Thyroid gland (tissue), 4 donors: ENCODE measurements around the gene CDC42BPG. TPM values are rescaled to one million over a fixed set of nuclear protein-coding genes. Genes with fewer than 3 reads are reported as not detected.
A peak's percentile ranks its signal among the peaks of the same experiment; 100 is the strongest.

Source experiments
- DNase-seq, 2 donors: peaks; one replicate each; pipeline ENCODE4 v3.0.0-alpha.2; 2019
- H3K27ac ChIP-seq, 3 donors: fragments of 200-600 bp; sonication (generic); 1 replicate in 2 of 3; 2 replicates in 1 of 3; pipeline ENCODE4 v1.5.1; 2016 to 2019; ENCODE audit warnings: mild to moderate bottlenecking in 1 of 3, moderate library complexity in 1 of 3
- H3K27me3 ChIP-seq: fragments of 200-600 bp; sonication (generic); one replicate; pipeline ENCODE4 v1.5.1; 2019
- H3K36me3 ChIP-seq, 2 donors: fragments of 200-600 bp; sonication (generic); one replicate each; pipeline ENCODE4 v1.5.1; 2016 to 2019
- H3K4me1 ChIP-seq, 2 donors: fragments of 200-600 bp; sonication (generic); one replicate each; pipeline ENCODE4 v1.5.1; 2017 to 2019
- H3K4me3 ChIP-seq, 3 donors: fragments of 200-600 bp; sonication (generic); replicated peaks in 1 of 3; 1 replicate in 2 of 3; 2 replicates in 1 of 3; pipeline ENCODE4 v1.5.1; 2016; ENCODE audit warnings: mild to moderate bottlenecking in 1 of 3
- H3K9me3 ChIP-seq: fragments of 200-600 bp; sonication (generic); one replicate; pipeline ENCODE4 v1.5.1; 2017
- CTCF ChIP-seq, 6 experiments: fragments of 200-600 bp in 3 of 6; fragments of 450-650 bp in 3 of 6; sonication (generic) in 3 of 6; IDR thresholded peaks; one replicate each; pipeline ENCODE4 v1.5.1; 2016 to 2019; ENCODE audit warnings: antibody characterized with exemption in 6 of 6, mild to moderate bottlenecking in 2 of 6, inconsistent platforms in 1 of 6, moderate library complexity in 1 of 6
- POLR2A ChIP-seq, 2 donors: fragments of 450-650 bp; IDR thresholded peaks; one replicate each; pipeline ENCODE4 v1.6.1; 2017; ENCODE audit warnings: antibody characterized with exemption in 2 of 2, mild to moderate bottlenecking in 2 of 2, moderate library complexity in 1 of 2
- WGBS, 2 donors: methylation state at CpG; one replicate each; pipeline ENCODE4 v1.1.5; 2017; 5-methylcytosine and 5-hydroxymethylcytosine counted together
- intact Hi-C: fragments of 100-400 bp; cut with DNase I; formaldehyde crosslinking; loops from one replicate; pipeline ENCODE4 v1.15.1; 2023
- microRNA counts, 2 donors: library from miRNA; unstranded; fragments of <30 nt; microRNA quantifications; one replicate each; lab custom pipeline; 2016 to 2017
- total RNA-seq, 4 donors: library from RNA; depleted of rRNA; stranded (reverse); fragments of >200 nt; gene quantifications; one replicate each; pipeline ENCODE4 v1.2.3, GENCODE V29; 2016

CDC42BPG gene
- total RNA-seq, 4 donors from 2014 or later, result 7.8 to 13.9 (median 10.2) TPM

- no peak for TF ChIP-seq CTCF (IDR thresholded peaks at IDR 0.05)
- no peak for TF ChIP-seq POLR2A (IDR thresholded peaks at IDR 0.05)
- H3K36me3 ChIP-seq, result peaks cover 43 to 44% of the 10 kb centered on the region in 2 donors
- WGBS, 2 donors, result 22 to 33% methylated on average over 3 of the region's 3 CpGs
- H3K4me1 ChIP-seq, result peaks cover 17 to 30% of the 10 kb centered on the region in 2 donors
- no peak overlapping the region for H3K27ac ChIP-seq
- H3K4me3 ChIP-seq, result peak overlapping the region in 2 of 3 donors; percentile 57 to 60
- intact Hi-C loops, result no loop called here
- H3K9me3 ChIP-seq, result no peaks in the 10 kb centered on the region
- DNase-seq, result no peak
- no peaks in the 10 kb centered on the region for H3K27me3 ChIP-seq
Measured at GRCh38 chr11:64776875-64777274, 67.6 kb downstream of the CDC42BPG start.

DNA sequence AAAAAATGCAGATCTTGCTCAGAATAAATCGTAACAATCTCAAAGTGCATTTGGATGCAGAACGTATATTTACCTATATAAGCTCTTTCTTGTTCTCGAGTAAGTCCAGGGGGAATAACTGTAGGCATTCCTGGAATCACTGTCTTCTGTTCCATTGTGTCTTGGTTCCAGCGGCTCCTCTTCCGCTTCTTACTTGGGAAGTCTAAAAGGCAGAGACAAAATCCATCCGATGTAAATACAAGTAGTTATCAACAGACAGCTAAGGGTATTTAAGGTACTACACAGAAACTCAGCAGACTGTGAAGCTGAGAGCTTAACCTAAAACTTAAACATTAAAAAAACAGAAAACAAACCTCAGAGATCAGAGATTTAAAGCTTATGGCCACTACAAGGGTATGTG lies 68.0 kb downstream of the CDC42BPG start:
- Histone ChIP-seq H3K27me3 (no peaks in the 10 kb centered on the region), H3K4me1 (peaks cover 17 to 30% of the 10 kb centered on the region in 2 donors), H3K27ac (no peak overlapping the region), H3K36me3 (peaks cover 47 to 48% of the 10 kb centered on the region in 2 donors), H3K4me3 (peak overlapping the region in 1 of 3 donors; percentile 60), H3K9me3 (no peaks in the 10 kb centered on the region)
- intact Hi-C loops, result no loop called here
- no peak for TF ChIP-seq CTCF (IDR thresholded peaks at IDR 0.05)
- TF ChIP-seq POLR2A (IDR thresholded peaks at IDR 0.05), result no peak
- WGBS, 2 donors, result 65 to 66% methylated on average over 6 of the region's 6 CpGs
- no peak for DNase-seq

- no peak overlapping the region for H3K4me3 ChIP-seq
- H3K27ac ChIP-seq, result no peak overlapping the region
- no peak for TF ChIP-seq POLR2A (IDR thresholded peaks at IDR 0.05)
- no peak for TF ChIP-seq CTCF (IDR thresholded peaks at IDR 0.05)
- H3K9me3 ChIP-seq, result no peaks in the 10 kb centered on the region
- H3K4me1 ChIP-seq, result peaks cover 11 to 23% of the 10 kb centered on the region in 2 donors
- H3K27me3 ChIP-seq, result no peaks in the 10 kb centered on the region
- 85% methylated on average over 5 of the region's 5 CpGs for WGBS, 2 donors
- peaks cover 68 to 71% of the 10 kb centered on the region in 2 donors for H3K36me3 ChIP-seq
- intact Hi-C loops, result no loop called here
- DNase-seq, result no peak
Measured at GRCh38 chr11:64774144-64774543, 70.3 kb downstream of the CDC42BPG start.

MicroRNA genes within 50 kb of the gene (microRNA counts, 767-probe panel; counts per million panel counts)
- microRNA hsa-miR-192-5p (lab: Ali Mortazavi, UCI), result 2,296 to 3,722 counts per million in 2 donors

Other genes starting within 250 kb of the CDC42BPG start
- gene NRXN2, start 121.5 kb downstream of the CDC42BPG start, total RNA-seq, result 10 to 100 TPM in 1 of 4 donors, 1 to 10 TPM in 3; 2.0 to 12.3 (median 4.8) TPM
- gene RASGRP2, start 100.5 kb downstream of the CDC42BPG start, total RNA-seq, result 1 to 10 TPM; 2.8 to 8.9 (median 6.6) TPM
- 10 to 100 TPM in 1 of 4 donors, 1 to 10 TPM in 3; 4.3 to 14.8 (median 6.7) TPM for gene PYGM, start 84.7 kb downstream of the CDC42BPG start, total RNA-seq
- gene SF1, start 66.1 kb downstream of the CDC42BPG start, total RNA-seq, result 100 to 1,000 TPM; 171 to 419 (median 297) TPM
- gene MAP4K2, start 41.4 kb downstream of the CDC42BPG start, total RNA-seq, result 10 to 100 TPM; 35.5 to 77.8 (median 37.5) TPM
- 10 to 100 TPM; 23.5 to 31.5 (median 25.1) TPM for gene MEN1, start 34.1 kb downstream of the CDC42BPG start, total RNA-seq
- gene EHD1, start 34.0 kb upstream of the CDC42BPG start, total RNA-seq, result 10 to 100 TPM; 53.5 to 90.7 (median 67.4) TPM
- gene ATG2A, start 72.6 kb upstream of the CDC42BPG start, total RNA-seq, result 10 to 100 TPM; 19.5 to 43.1 (median 36.7) TPM
- 10 to 100 TPM; 14.8 to 30.1 (median 21.7) TPM for gene PPP2R5B, start 80.0 kb upstream of the CDC42BPG start, total RNA-seq
- gene GPHA2, start 91.2 kb upstream of the CDC42BPG start, total RNA-seq, result under 1 TPM in 1 of 4 donors, not detected in 3; 0.94 TPM
- gene MAJIN, start 127.5 kb upstream of the CDC42BPG start, total RNA-seq, result under 1 TPM in 1 of 4 donors, not detected in 3; 0.27 TPM
- 1 to 10 TPM; 1.2 to 9.1 (median 2.3) TPM for gene BATF2, start 152.3 kb upstream of the CDC42BPG start, total RNA-seq
- 100 to 1,000 TPM in 3 of 4 donors, 10 to 100 TPM in 1; 76.6 to 166 (median 119) TPM for gene ARL2, start 169.5 kb upstream of the CDC42BPG start, total RNA-seq
- gene SNX15, start 182.8 kb upstream of the CDC42BPG start, total RNA-seq, result 10 to 100 TPM; 11.6 to 36.4 (median 19.2) TPM
- gene SAC3D1, start 196.6 kb upstream of the CDC42BPG start, total RNA-seq, result 10 to 100 TPM in 1 of 4 donors, 1 to 10 TPM in 3; 2.1 to 13.1 (median 6.0) TPM
- 10 to 100 TPM in 1 of 4 donors, 1 to 10 TPM in 3; 5.6 to 21.5 (median 6.8) TPM for gene NAALADL1, start 213.9 kb upstream of the CDC42BPG start, total RNA-seq
- 1 to 10 TPM in 1 of 4 donors, under 1 TPM in 2, not detected in 1; 0.71 to 1.8 (median 0.81) TPM for gene CDCA5, start 239.4 kb upstream of the CDC42BPG start, total RNA-seq
- 10 to 100 TPM; 28.3 to 74.4 (median 49.3) TPM for gene ZFPL1, start 239.6 kb upstream of the CDC42BPG start, total RNA-seq